ENCODE results near the gene S100A3.

Gene S100A3

GRCh38 chr1:153547560-153548551 is 1.2 kb downstream of the S100A3 start:
- no peak for FAIRE-seq

- no peak for FAIRE-seq
Observed at GRCh38 chr1:153546796-153547559, 2.1 kb downstream of the S100A3 start.

- FAIRE-seq: no peak
Observed at GRCh38 chr1:153546371-153546770, 2.7 kb downstream of the S100A3 start.

- FAIRE-seq: no peak
Observed at GRCh38 chr1:153545067-153546055, 3.7 kb downstream of the S100A3 start, which contains the start of gene S100A4. TSS of gene S100A4 (minus strand) at chr1:153545806. CDS start at chr1:153544794, 1,012 bp downstream.

GRCh38 chr1:153544453-153545066 is 4.5 kb downstream of the S100A3 start:
- no peak for FAIRE-seq

GRCh38 chr1:153543736-153544135 is 5.3 kb downstream of the S100A3 start:
- no peak for FAIRE-seq

GRCh38 chr1:153542956-153543711 is 5.9 kb downstream of the S100A3 start:
- no peak for FAIRE-seq

- FAIRE-seq: no peak
Observed at GRCh38 chr1:153541641-153542590, 7.1 kb downstream of the S100A3 start.

- no peak for FAIRE-seq
Observed at GRCh38 chr1:153540394-153541361, 8.4 kb downstream of the S100A3 start, which contains the start of gene S100A5. TSS of gene S100A5 (minus strand) at chr1:153540934. CDS start at chr1:153540191, 743 bp downstream.

GRCh38 chr1:153539395-153540093 is 9.5 kb downstream of the S100A3 start:
- FAIRE-seq: no peak

GRCh38 chr1:153538315-153538821 is 10.7 kb downstream of the S100A3 start:
- no peak for FAIRE-seq

- FAIRE-seq: no peak
Observed at GRCh38 chr1:153537376-153537730, 11.7 kb downstream of the S100A3 start.

GRCh38 chr1:153536671-153537375 is 12.2 kb downstream of the S100A3 start:
- FAIRE-seq: no peak

- FAIRE-seq: no peak
Observed at GRCh38 chr1:153536012-153536670, 12.9 kb downstream of the S100A3 start.

GRCh38 chr1:153535242-153536011 is 13.6 kb downstream of the S100A3 start, which contains the start of gene S100A6:
TSS of gene S100A6 (minus strand) at chr1:153535991. CDS start at chr1:153535339, 652 bp downstream.
- FAIRE-seq: no peak

- FAIRE-seq: no peak
Observed at GRCh38 chr1:153534925-153535241, 14.2 kb downstream of the S100A3 start.

Data from colon (tissue), 2 donors.